ENCODE data around the gene DUSP15.
A peak's percentile ranks its signal among the peaks of the same experiment; 100 is the strongest.
"Not testable (repeated sequence)": the region's sequence is repeated elsewhere in the genome, so short reads cannot be mapped to it uniquely, and the experiment has no call there.

DUSP15 gene

DNA sequence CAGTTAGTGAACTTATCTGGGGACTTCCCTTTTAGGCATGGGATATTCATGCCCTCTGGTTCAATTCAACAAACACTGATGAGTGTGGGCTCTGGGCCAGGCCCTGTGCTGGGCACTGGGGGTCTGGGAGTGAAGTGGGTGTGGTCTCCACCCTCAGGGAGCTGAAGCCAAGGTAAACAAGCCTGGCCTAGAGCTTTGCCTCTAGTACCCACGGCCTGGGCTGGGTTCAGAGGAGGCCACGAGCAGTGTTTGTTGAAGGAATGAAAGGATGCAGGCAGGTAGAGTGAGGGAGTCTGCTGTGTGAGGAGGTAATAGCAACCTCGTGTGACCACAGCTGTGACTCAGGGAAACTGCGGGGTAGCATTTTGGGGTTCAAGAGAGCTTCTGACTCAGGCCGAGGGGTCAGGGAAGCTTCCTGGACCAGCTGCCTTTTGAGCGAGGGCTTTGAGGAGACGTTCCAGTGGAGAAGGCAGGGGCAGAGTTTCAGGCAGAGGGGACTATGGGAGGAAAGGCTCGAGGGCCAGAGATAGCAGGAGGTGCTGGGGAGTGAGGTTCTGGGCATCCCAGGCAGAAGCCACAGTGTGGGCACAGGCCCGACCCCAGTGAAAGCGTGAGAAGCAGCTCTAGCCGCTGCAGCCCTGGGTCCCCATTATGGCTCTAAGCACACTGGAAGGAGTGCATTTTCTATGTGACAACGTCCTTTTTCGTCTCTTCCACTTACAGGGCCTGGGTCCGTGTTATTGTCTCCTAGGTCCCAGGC, 45.6 kb downstream of the DUSP15 start:
- DNase-seq (ENCODE audit: extremely low read depth in 1 of 2, low read depth in 1 of 2), result no peak

DNA sequence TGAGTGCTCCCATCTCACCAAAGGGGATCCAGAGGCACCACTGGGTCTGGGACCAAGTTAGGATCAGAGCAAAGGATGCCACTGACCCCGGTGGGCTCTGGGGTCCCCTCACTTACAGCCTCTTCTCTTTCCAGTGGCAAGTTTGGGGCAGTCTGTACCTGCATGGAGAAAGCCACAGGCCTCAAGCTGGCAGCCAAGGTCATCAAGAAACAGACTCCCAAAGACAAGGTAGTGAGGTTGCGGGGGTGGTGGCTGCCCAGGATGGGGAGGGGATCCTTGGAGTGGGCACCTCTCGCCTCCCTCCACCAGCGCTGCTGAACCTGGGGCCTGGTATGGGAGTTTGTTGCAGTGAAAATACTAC, 46.2 kb downstream of the DUSP15 start:
- no peak for DNase-seq (ENCODE audit: extremely low read depth in 1 of 2, low read depth in 1 of 2)

DNA sequence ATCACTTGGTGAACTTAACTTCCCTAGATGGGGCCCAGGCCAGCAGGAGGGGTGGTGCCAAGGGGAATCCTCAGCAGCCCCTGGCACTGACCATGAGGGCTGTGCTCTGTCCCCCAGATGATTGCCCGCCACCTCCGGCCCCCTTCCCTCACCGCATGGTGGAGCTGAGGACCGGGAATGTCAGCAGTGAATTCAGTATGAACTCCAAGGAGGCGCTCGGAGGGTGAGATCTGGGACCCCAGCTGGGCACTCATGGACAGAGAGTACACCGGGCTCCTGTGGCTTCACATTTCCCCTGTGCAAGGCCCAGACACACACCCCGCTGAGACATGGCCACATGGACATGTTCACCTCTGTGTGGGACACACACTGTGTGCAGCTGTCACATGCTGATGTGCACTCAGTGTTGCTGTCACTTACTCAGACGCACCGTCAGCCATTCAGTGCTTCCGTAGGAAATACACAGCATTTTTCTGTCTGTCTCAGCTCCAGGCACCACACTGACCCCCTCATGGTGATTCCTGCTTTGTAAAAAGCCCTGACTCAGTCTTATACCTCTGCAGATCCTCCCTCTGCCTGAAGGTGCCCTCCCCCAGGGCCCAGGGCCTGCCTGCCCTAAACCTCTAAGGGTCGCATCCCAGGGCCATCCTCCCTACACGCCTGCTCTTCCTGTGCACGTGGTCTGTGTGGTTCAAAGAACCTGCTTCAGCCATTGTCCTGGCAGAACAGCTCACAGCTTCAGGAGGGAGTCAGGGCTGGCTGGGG, 46.8 kb downstream of the DUSP15 start:
- no peak for DNase-seq (ENCODE audit: extremely low read depth in 1 of 2, low read depth in 1 of 2)

GRCh38 chr20:31822421-31823330, 47.7 kb downstream of the DUSP15 start:
- DNase-seq (ENCODE audit: extremely low read depth in 1 of 2, low read depth in 1 of 2), result peak; percentile 36 to 73

DNA sequence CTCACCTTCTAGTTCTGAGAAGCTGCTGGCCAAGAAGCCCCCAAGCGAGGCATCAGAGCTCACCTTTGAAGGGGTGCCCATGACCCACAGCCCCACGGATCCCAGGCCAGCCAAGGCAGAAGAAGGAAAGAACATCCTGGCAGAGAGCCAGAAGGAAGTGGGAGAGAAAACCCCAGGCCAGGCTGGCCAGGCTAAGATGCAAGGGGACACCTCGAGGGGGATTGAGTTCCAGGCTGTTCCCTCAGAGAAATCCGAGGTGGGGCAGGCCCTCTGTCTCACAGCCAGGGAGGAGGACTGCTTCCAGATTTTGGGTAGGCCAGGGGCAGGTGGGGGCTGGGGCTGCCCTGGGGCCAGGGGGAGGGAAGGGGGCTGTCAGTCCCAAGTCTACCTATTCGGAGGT, 48.9 kb downstream of the DUSP15 start:
- no peak for DNase-seq (ENCODE audit: extremely low read depth in 1 of 2, low read depth in 1 of 2)

DNA sequence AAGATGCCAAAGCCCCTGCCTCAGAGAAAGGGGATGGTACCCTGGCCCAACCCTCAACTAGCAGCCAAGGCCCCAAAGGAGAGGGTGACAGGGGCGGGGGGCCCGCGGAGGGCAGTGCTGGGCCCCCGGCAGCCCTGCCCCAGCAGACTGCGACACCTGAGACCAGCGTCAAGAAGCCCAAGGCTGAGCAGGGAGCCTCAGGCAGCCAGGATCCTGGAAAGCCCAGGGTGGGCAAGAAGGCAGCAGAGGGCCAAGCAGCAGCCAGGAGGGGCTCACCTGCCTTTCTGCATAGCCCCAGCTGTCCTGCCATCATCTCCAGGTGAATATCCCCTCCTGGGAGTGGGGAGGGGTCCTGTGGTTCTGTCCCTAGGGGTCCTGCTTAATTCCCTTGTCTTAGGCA, 50.1 kb downstream of the DUSP15 start:
- no peak for DNase-seq (ENCODE audit: extremely low read depth in 1 of 2, low read depth in 1 of 2)

- no peak for DNase-seq (ENCODE audit: extremely low read depth in 1 of 2, low read depth in 1 of 2)
Observed at GRCh38 chr20:31819083-31819784, 51.1 kb downstream of the DUSP15 start, which contains the start of gene MYLK2. MYLK2 (plus strand) TSS chr20:31819356; CDS start chr20:31819581, 225 bp downstream.

- no peak for DNase-seq (ENCODE audit: extremely low read depth in 1 of 2, low read depth in 1 of 2)
Observed at GRCh38 chr20:31818376-31818908, 51.9 kb downstream of the DUSP15 start.

- no peak for DNase-seq (ENCODE audit: extremely low read depth in 1 of 2, low read depth in 1 of 2)
Observed at GRCh38 chr20:31817461-31817860, 52.9 kb downstream of the DUSP15 start.

- DNase-seq (ENCODE audit: extremely low read depth in 1 of 2, low read depth in 1 of 2), result no peak
Observed at GRCh38 chr20:31816221-31816620, 54.1 kb downstream of the DUSP15 start.

DNA sequence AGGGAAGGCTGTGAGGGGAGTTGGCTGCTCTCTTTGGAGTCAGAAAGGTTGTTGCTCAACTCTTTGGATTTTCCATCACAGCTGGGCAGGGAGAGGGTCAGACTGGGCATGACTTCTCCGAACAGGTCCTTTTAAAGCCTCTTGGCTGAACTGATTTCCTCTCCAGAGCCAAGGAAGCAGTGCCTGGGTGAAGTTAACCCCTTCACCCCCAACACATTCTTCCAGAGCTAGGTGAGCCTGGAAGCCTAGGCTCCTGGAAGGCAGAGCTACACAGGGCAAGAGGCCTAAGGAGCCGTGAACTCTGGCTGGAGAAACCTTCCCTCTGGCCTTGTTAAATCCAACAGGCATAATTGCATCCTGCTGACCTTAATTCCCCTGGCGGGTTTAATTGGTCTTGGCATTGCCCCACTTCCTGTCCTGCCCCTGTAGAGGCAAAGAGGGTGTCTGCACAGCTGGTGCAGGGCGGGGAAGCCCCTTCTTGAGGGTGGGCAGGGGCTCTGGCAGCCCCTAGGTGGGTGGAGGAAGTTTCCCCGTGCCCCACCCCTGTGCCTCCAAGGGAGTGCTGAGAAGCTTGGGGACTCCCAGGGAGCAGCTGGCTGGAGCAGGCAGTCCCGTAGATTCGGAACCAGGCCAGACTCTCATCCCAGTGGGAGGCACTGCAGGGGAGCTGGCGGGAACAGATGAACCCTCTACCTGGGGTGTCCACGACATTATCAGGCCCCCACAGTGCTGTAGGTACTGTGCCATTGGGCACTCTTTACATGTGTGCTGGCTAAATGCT, 54.7 kb downstream of the DUSP15 start:
- no peak for DNase-seq (ENCODE audit: extremely low read depth in 1 of 2, low read depth in 1 of 2)

DNA sequence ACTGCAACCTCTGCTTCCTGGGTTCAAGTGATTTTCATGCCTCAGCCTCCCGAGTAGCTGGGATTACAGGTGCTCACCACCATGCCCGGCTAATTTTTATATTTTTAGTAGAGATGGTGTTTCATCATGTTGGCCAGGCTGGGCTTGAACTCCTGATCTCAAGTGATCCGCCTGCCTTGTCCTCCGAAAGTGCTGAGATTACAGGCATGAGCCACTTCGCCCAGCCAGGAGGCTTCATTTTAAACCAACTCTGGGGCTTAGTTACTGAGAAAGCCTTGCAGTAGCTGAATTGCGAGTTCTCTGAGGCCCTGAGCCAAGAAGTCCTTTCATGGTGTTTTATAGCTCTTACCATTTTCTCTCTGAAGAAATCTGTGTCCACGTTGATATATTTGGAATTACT, 56.2 kb downstream of the DUSP15 start:
- not testable (repeated sequence) for DNase-seq (ENCODE audit: extremely low read depth in 1 of 2, low read depth in 1 of 2)

DNA sequence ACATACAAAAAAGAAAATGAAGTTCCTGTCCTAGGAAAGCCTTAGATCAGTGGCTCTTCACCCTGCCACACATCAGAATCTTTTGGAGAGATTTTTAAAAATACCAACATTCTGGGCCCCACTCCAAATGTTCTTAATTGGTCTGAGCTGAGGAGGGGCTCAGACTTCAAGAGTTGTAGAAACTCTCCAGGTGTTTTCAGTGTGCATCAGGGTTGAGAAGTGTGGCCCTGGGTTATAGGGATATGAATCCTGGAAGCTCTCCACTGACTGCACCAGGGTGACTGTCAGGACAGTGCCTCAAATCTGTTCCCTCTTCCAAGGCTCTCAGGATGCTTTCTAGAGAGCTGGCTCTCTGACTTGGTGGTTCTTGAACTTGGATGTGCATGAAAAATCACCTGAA, 56.7 kb downstream of the DUSP15 start:
- no peak for DNase-seq (ENCODE audit: extremely low read depth in 1 of 2, low read depth in 1 of 2)

GRCh38 chr20:31811796-31812728, 58.3 kb downstream of the DUSP15 start:
- no peak for DNase-seq (ENCODE audit: extremely low read depth in 1 of 2, low read depth in 1 of 2)

- DNase-seq (ENCODE audit: extremely low read depth in 1 of 2, low read depth in 1 of 2), result no peak
Observed at GRCh38 chr20:31811198-31811597, 59.1 kb downstream of the DUSP15 start.
